HCT116 (cell line): ENCODE measurements around the gene DTNBP1.

Source experiments
- EZH2 ChIP-seq: fragments of 200-600 bp; sonication (generic); IDR thresholded peaks from 2 replicates; pipeline ENCODE4 v1.6.1; 2017; ENCODE audit warnings: antibody characterized with exemption, mixed run types
- EZH2phosphoT487 ChIP-seq: fragments of 200-600 bp; IDR thresholded peaks from 2 replicates; pipeline ENCODE4 v1.6.1; 2018; ENCODE audit warnings: antibody characterized with exemption, borderline replicate concordance
- POLR2A ChIP-seq: IDR thresholded peaks from 2 replicates; pipeline ENCODE4 v1.7.0; 2011; ENCODE audit warnings: borderline replicate concordance; ENCODE audit not compliant: insufficient read depth, insufficient read length; ENCODE audit errors: extremely low read depth
- SP1 ChIP-seq: IDR thresholded peaks from 2 replicates; pipeline ENCODE4 v1.6.1; 2012; ENCODE audit warnings: low read depth
- TCF7L2 ChIP-seq: IDR thresholded peaks from 2 replicates; pipeline ENCODE4 v1.7.0; 2011; ENCODE audit warnings: borderline replicate concordance, inconsistent platforms; ENCODE audit not compliant: insufficient read depth, insufficient read length; ENCODE audit errors: extremely low read depth
- YY1 ChIP-seq: IDR thresholded peaks from 2 replicates; pipeline ENCODE4 v1.6.1; 2011; ENCODE audit warnings: low read length, low read depth, moderate library complexity, mild to moderate bottlenecking; ENCODE audit not compliant: insufficient replicate concordance; ENCODE audit errors: extremely low read depth
- ZBTB33 ChIP-seq: IDR thresholded peaks from 2 replicates; pipeline ENCODE4 v1.6.1; 2011; ENCODE audit warnings: mild to moderate bottlenecking, low read length, moderate library complexity; ENCODE audit not compliant: insufficient replicate concordance; ENCODE audit errors: extremely low read depth
- ZFX ChIP-seq: fragments of 450-650 bp; IDR thresholded peaks from 2 replicates; pipeline ENCODE4 v1.6.1; 2017
- TF ChIP-seq, protein P1 (sequence below): IDR thresholded peaks from 2 replicates; pipeline ENCODE4 v1.6.1; 2012
- TF ChIP-seq, protein P2 (sequence below), 3 experiments: fragments of 200-600 bp in 1 of 3; sonication (generic) in 1 of 3; IDR thresholded peaks in 2 of 3; conservative IDR thresholded peaks in 1 of 3; 2 replicates each; pipeline ENCODE4 v1.5.1; 2012 to 2017; ENCODE audit warnings: low read depth in 2 of 3, low read length in 2 of 3, antibody characterized with exemption in 1 of 3, borderline replicate concordance in 1 of 3, control low read depth in 1 of 3, mild to moderate bottlenecking in 1 of 3, mixed read lengths in 1 of 3, mixed run types in 1 of 3, moderate library complexity in 1 of 3; ENCODE audit not compliant: insufficient read depth in 1 of 3
- TF ChIP-seq, protein P3 (sequence below): IDR thresholded peaks from 2 replicates; pipeline ENCODE4 v1.6.1; 2012; ENCODE audit warnings: low read depth

- TF ChIP-seq YY1: no peak
- no peak for TF ChIP-seq EZH2
- no peak for TF ChIP-seq EZH2phosphoT487
- TF ChIP-seq, protein P1, sequence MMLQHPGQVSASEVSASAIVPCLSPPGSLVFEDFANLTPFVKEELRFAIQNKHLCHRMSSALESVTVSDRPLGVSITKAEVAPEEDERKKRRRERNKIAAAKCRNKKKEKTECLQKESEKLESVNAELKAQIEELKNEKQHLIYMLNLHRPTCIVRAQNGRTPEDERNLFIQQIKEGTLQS: no peak
- TF ChIP-seq, protein P2, sequence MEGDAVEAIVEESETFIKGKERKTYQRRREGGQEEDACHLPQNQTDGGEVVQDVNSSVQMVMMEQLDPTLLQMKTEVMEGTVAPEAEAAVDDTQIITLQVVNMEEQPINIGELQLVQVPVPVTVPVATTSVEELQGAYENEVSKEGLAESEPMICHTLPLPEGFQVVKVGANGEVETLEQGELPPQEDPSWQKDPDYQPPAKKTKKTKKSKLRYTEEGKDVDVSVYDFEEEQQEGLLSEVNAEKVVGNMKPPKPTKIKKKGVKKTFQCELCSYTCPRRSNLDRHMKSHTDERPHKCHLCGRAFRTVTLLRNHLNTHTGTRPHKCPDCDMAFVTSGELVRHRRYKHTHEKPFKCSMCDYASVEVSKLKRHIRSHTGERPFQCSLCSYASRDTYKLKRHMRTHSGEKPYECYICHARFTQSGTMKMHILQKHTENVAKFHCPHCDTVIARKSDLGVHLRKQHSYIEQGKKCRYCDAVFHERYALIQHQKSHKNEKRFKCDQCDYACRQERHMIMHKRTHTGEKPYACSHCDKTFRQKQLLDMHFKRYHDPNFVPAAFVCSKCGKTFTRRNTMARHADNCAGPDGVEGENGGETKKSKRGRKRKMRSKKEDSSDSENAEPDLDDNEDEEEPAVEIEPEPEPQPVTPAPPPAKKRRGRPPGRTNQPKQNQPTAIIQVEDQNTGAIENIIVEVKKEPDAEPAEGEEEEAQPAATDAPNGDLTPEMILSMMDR (IDR thresholded peaks at IDR 0.05 in 2 of 3, conservative IDR thresholded peaks at IDR 0.05 in 1 of 3; ENCODE audit: borderline replicate concordance in 1 of 3, insufficient read depth in 1 of 3, low read depth in 2 of 3, low read length in 2 of 3): no peak
- no peak for TF ChIP-seq TCF7L2
- no peak for TF ChIP-seq SP1
- no peak for TF ChIP-seq POLR2A
- TF ChIP-seq, protein P3, sequence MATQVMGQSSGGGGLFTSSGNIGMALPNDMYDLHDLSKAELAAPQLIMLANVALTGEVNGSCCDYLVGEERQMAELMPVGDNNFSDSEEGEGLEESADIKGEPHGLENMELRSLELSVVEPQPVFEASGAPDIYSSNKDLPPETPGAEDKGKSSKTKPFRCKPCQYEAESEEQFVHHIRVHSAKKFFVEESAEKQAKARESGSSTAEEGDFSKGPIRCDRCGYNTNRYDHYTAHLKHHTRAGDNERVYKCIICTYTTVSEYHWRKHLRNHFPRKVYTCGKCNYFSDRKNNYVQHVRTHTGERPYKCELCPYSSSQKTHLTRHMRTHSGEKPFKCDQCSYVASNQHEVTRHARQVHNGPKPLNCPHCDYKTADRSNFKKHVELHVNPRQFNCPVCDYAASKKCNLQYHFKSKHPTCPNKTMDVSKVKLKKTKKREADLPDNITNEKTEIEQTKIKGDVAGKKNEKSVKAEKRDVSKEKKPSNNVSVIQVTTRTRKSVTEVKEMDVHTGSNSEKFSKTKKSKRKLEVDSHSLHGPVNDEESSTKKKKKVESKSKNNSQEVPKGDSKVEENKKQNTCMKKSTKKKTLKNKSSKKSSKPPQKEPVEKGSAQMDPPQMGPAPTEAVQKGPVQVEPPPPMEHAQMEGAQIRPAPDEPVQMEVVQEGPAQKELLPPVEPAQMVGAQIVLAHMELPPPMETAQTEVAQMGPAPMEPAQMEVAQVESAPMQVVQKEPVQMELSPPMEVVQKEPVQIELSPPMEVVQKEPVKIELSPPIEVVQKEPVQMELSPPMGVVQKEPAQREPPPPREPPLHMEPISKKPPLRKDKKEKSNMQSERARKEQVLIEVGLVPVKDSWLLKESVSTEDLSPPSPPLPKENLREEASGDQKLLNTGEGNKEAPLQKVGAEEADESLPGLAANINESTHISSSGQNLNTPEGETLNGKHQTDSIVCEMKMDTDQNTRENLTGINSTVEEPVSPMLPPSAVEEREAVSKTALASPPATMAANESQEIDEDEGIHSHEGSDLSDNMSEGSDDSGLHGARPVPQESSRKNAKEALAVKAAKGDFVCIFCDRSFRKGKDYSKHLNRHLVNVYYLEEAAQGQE: no peak
- no peak for TF ChIP-seq ZBTB33
- no peak for TF ChIP-seq ZFX
Measured at GRCh38 chr6:15629487-15629886, 33.3 kb downstream of the DTNBP1 start.
